Stomach (tissue), 4 donors: ENCODE results near the gene SMAD2.

Source experiments
- POLR2A ChIP-seq, 4 donors: fragments of 450-650 bp; IDR thresholded peaks; one replicate each; pipeline ENCODE4 v1.6.1; 2016; ENCODE audit warnings: antibody characterized with exemption in 4 of 4, control low read depth in 2 of 4, mild to moderate bottlenecking in 1 of 4, moderate library complexity in 1 of 4
- TF ChIP-seq, protein P1 (sequence below), 7 experiments: fragments of 450-650 bp in 4 of 7; fragments of 200-600 bp in 3 of 7; sonication (generic) in 3 of 7; IDR thresholded peaks; one replicate each; pipeline ENCODE4 v1.5.1; 2016 to 2019; ENCODE audit warnings: antibody characterized with exemption in 7 of 7, control low read depth in 2 of 7, mild to moderate bottlenecking in 1 of 7

DNA sequence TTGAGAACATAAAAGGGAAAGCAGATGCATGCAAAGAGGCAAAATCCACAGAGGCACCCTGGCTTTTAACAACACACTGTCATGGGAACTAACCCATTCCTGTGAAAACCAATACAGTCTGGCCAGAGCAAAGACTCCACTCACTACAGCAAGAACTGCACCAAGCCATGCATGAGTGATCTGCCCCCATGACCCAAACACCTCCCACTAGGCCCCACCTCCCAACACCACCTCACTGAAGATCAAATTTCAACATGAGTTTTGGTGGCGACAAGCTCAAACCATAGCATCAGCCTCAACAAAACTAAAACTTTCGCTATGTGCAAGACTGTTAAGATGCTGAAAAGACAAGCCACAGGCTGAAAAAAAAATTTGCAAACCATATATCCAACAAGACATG, 162.8 kb downstream of the SMAD2 start:
- TF ChIP-seq POLR2A (IDR thresholded peaks at IDR 0.05), result no peak
- TF ChIP-seq, protein P1, sequence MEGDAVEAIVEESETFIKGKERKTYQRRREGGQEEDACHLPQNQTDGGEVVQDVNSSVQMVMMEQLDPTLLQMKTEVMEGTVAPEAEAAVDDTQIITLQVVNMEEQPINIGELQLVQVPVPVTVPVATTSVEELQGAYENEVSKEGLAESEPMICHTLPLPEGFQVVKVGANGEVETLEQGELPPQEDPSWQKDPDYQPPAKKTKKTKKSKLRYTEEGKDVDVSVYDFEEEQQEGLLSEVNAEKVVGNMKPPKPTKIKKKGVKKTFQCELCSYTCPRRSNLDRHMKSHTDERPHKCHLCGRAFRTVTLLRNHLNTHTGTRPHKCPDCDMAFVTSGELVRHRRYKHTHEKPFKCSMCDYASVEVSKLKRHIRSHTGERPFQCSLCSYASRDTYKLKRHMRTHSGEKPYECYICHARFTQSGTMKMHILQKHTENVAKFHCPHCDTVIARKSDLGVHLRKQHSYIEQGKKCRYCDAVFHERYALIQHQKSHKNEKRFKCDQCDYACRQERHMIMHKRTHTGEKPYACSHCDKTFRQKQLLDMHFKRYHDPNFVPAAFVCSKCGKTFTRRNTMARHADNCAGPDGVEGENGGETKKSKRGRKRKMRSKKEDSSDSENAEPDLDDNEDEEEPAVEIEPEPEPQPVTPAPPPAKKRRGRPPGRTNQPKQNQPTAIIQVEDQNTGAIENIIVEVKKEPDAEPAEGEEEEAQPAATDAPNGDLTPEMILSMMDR (IDR thresholded peaks at IDR 0.05), result no peak
